Stimulated activated CD8-positive, alpha-beta memory T cell treated with anti-CD3 and anti-CD28 coated beads, Interleukin-12 subunit alpha, Interleukin-12 subunit beta, amount 100 ng/mL, for 4 hours (primary cell): ENCODE measurements around the gene MAML2.
"Not testable (repeated sequence)": the region's sequence is repeated elsewhere in the genome, so short reads cannot be mapped to it uniquely, and the experiment has no call there.

Source experiments
- DNase-seq: peaks from one replicate; pipeline ENCODE4 v3.0.0-alpha.2; 2020; ENCODE audit warnings: low read depth

MAML2 gene

DNA sequence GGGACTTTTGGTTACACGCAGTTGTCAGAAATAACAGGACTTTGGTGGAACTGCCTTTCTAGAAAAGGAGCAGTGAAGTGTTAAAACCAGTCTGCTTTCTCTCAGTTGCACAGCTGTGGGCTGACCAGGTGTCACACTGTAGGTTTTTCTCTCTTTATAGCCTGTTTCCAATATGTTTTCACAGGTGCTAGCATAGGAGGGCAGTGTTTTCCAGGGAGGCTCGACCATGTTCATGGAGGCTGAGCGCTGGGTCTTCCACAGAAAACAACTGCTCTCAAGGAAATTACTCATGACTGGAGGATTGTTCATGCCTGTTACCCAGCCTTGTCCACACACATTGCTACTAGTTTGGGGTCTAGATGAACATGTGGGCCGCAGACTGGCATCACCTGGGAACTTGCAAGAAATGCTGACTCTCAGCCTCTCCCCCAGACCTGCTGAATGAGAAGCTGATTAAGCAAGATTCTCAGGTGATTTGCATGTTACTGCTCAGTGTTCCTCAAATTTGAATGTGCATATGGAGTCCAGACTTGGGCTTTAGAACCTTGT lies 157.7 kb downstream of the MAML2 start:
- DNase-seq, result no peak

- not testable (repeated sequence) for DNase-seq
Measured at GRCh38 chr11:96180937-96181336, 162.1 kb downstream of the MAML2 start.

GRCh38 chr11:96180341-96180740 lies 162.7 kb downstream of the MAML2 start:
- DNase-seq, result no peak

- no peak for DNase-seq
Measured at GRCh38 chr11:96179905-96180304, 163.1 kb downstream of the MAML2 start.

- DNase-seq, result no peak
Measured at GRCh38 chr11:96178887-96179279, 164.1 kb downstream of the MAML2 start.

DNA sequence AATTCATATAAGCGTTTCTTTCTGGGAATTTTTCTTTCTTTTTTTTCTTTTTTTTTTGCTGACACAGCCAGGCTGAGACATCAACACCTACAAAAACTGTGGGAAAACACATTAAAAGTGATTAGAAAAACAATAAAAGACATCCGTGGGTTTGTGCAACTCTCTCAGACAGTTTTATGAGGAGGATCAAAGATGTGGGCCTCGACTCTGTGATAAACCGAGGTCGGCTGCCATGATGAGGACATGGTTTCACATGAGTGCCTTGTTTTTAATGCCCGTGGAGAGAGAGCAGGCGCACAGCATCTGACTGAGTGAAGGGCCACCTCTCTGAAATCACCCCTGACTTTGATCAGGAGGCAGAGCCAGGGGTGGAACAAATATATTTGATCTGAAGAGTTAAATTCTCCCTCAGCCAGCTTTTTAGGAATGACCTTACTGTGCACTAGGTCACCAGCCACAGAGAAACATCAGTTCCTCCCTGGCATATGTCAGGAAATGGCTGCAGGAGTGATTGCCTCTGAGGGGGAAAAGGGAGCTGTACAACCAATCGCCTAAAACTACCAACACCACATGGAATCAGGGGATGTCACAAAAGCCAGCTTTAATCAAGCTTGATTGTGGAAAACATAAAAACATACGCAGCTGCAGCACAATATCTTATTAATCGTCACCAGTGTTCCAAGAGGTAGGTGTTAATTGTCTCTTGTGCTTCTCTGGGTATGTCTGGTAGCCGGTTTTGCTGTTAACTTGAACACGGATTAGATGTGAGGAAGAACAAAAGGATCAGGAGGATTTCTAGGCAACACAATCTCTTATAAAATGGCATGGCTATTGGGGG lies 164.7 kb downstream of the MAML2 start:
- DNase-seq, result no peak

GRCh38 chr11:96177146-96177545 lies 165.8 kb downstream of the MAML2 start:
- no peak for DNase-seq

DNA sequence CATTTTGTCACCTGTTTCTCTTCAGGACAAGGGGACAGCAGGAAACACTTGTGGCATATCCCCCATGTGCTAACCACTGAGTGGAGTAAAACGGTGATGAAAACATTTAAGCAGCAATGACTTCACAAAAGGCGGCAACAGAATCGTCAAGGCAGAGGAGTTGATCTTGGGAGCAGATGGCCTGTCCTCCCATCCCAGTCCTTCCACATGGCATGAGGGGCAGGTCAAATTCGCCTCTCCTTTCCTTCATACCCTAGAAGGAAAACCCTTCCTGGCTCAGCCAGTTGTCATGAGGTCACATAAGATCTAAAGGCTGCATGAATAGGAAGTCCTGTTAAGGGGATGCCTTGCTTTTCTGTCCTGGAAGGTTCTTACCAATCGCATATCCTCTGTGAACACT lies 169.1 kb downstream of the MAML2 start:
- DNase-seq, result no peak

DNA sequence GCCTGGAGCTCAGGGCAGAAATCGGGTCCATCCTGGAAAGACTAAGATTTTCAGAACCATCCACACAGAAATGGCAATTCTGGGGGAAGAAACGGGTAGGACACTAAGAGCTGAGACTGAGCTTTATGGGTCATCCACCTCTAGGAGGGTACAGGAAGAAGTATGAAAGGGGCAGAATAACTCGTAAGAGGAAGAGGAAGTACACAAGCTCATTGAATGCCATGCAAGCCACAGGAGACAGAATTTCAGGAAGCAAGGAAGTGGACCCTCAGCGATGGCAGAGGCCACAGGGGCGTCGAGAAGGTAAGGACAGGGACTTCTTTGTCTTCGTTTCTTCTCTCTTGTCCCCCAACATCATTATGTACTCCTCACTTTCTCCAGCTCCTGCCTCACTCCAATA lies 169.6 kb downstream of the MAML2 start:
- no peak for DNase-seq

DNA sequence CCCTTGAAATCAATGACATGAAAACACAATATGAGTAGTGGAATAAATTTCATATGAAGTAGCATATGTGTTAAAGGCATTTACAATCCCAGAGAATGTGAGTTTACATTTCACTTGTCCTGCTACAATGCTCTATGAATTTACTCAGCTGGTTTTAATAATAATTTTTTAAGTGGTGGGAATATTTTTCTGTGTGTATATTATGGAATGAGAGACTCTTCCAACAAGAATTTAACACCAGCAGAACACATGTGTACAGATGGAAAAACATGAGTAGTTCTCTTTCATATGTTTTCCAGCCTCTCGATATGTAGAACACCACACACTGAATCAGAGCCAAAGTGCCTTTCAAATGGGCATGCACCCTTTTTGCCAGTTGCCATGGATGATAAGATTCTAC lies 170.4 kb downstream of the MAML2 start:
- DNase-seq, result no peak

GRCh38 chr11:96169250-96169649 lies 173.7 kb downstream of the MAML2 start:
- no peak for DNase-seq

- no peak for DNase-seq
Measured at GRCh38 chr11:96168623-96169022, 174.4 kb downstream of the MAML2 start.

GRCh38 chr11:96167787-96168186 lies 175.2 kb downstream of the MAML2 start:
- DNase-seq, result no peak

DNA sequence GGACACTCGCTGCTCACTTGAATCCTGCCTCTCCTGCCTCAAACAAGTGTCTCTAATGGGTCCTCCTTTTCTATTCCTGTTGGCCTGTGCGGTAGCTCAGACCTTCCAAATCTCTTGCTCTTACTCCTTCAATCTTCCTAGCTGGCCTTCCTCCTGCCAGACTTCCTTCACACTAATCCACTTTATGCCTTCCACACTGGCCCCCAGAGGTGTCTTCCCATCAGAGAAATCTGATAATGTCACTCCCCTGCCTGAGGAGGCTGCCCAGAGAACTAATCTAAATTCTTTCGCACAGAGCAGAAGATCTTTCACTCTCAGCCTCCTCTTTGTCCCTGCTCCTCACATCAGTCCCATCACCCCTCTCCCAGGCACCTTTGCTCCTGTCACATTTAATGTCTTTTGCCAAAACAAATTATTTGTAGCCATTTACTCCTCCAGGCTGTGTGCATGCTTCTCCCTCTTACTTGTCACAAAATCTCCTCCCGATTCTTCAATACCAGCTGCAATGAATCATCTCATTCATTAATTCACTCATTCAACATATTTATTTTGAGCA lies 175.7 kb downstream of the MAML2 start:
- no peak for DNase-seq

DNA sequence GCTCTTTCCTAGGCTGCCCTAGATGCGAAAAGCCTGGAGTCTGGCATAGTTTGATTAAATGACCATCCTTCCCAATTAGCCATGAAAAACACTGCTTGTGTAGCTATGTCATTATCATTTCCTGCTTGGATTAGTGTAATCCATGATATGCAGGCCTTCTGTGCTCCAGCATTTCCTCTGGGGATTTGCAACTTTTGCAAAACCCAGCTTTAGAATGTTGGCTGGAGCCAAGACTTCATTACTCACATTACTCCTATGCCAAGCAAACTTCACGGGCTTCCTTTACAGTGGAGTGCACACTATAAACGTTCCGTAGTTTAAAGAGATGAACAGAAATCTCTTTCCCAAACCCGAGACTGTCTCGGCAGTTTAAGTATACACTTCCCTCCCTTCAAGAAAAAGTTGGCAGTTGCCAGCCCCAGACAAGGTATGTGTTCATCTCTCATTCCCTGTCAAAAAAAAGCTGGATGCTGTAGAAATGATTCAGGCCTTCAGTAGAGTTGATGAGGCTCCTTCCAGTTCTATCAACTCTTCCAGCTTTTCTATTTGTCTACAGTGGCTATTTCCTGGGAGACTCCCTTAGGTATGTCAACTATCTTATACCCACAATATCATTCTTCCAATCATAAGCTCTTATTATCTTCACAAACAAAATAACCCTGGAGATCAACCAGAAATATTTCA lies 180.0 kb downstream of the MAML2 start:
- no peak for DNase-seq

DNA sequence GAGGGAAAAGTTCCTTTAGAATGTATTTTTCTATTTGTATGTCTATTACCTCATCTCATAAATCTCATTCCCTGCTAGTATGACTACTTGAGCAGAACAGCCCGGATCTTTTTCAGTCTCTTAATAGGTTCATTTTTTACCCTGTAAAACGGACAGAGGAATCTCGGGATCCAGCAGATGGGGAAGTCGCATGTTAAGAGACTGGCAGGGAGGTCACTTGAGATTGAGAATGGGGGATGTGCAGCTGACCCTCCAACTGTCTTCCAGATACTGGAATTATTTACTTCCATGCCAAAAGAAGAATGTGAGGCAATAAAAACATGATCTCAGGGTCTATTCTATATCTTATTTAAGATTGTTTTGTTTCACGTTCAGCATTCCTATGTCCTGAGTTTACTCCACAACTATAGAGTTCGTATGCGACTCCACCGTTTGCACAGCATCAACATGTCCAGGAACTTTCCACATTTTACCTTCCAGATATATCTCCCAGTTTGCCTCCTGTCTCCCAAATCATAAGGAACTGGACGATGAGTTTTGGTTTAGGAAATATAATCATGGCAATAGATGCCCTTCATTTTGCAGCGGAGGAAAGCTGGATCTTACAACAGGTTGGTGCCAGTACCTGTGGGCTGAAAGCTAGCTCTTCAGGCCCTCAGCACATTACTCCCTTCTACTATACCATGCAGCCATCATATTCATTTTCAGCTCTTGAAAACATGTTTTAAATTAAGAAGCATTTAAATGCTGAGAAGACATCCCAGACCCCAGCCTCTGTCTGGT lies 181.5 kb downstream of the MAML2 start:
- no peak for DNase-seq

DNA sequence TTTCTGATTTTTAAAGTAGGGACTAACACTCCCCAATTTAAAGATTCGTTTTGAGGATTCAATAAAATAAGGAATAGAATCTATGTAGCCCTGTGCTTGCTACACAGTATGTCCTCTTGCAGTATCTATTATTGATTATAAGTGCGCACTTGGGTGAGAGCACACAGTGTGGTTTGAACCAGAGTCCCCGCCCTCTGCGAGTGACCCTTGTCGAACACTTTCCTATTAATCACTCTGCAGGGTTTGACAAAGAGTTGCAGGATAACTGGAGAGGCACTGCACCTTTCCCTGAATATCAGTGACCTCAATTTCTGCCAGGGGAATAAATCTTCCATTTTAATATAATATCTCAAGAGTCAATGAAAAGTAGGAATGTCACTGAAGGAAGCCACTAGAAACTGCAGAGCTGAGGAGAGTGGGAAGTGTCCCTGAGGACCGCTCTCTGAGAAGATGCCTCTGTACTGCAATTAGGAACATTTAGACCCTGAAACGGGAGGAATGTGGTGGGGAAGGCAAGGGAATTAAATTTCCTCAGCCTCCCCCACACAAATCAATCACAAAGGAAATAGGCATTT lies 182.2 kb downstream of the MAML2 start:
- DNase-seq, result no peak

GRCh38 chr11:96159968-96160367 lies 183.0 kb downstream of the MAML2 start:
- no peak for DNase-seq

DNA sequence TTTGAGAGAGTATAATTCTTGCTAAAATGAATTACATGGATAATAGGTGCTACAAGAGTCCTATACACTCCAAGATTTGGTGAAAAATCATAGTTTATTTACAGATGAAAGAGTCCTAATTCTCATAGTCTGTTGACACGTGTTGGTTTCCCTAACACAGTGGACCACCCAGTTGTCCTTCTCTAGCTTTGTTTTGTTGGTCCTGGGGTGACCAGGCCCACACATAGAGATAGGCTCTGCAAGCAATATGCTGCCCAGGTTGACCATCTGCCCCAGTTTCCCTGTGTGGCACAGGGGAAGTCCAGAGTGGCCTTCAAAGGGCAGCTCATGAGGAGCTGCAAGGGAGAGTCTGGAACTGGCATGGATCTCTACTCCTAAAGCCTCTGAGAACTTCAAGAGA lies 184.9 kb downstream of the MAML2 start:
- DNase-seq, result no peak

DNA sequence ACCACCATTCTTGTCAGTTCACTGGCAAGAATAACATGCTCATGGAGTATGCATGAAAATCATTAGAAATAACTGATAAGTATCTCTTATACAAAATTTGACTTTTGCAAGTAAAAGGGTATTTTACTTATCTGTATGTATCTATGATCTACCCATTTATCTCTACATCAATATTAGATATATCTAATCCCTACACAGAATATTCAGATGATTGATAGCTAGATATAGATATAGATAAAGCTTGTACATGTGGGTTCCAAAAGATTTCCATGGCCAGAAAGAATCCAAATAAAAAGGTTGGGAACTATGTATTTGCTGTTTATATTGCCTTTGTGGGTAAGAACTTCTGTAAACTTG lies 185.5 kb downstream of the MAML2 start:
- no peak for DNase-seq

DNA sequence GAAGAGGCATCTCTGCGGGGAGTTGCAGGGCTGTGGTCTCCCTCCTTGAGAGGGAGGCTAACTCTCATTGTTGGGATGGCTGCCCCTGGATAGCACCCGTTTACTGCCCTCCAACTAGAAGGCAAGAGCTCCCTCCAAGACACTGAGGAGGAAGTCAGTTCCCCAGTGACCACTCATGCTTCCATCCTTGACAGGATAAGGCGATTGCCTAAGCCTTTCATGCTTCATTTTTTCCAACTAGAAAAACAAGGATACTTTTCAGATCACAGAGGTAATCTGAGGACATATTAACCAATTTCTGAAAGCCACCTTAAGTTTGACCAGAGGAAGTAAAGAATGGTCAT lies 186.6 kb downstream of the MAML2 start:
- DNase-seq, result no peak
